ENCODE data around the gene MINDY4. TPM values are rescaled to one million over a fixed set of nuclear protein-coding genes. Genes with fewer than 3 reads are reported as not detected.
A peak's percentile ranks its signal among the peaks of the same experiment; 100 is the strongest.

Gene MINDY4
- total and polyA plus RNA-seq, 2 of the 8 experiments (the other 6 are each of a cell fraction or from before 2014, with no cell fraction given) = 1.3 to 3.6 TPM

- H2AFZ ChIP-seq (ENCODE audit: low read length) = no peak overlapping the region
- no peaks in the 10 kb centered on the region for H3K9me3 ChIP-seq (ENCODE audit: insufficient read depth in 2 of 2, low read depth in 1 of 2, low read length in 1 of 2)
- no peak overlapping the region for H3K4ac ChIP-seq (replicated peaks; ENCODE audit: insufficient read length, low read depth, low read length)
- H3K27me3 ChIP-seq (replicated peaks in 1 of 4; ENCODE audit: control insufficient read depth in 3 of 4, extremely low read depth in 1 of 4, insufficient read depth in 3 of 4, low read length in 3 of 4) = no peaks in the 10 kb centered on the region; a peak in 1 of 7 replicates
- 83% methylated on average over 9 of the region's 9 CpGs; no CpG with 5 or more reads in 1 of the 2 experiments for WGBS, 2 experiments (ENCODE audit: extremely low coverage in 1 of 2, insufficient coverage in 1 of 2, insufficient read length in 1 of 2, insufficient replicate concordance in 2 of 2, low coverage in 1 of 2, low lambda C conversion rate in 2 of 2, missing lambda C conversion rate in 1 of 2)
- H4K20me1 ChIP-seq (replicated peaks in 1 of 2; ENCODE audit: control insufficient read depth in 1 of 2, insufficient read depth in 2 of 2, low read length in 2 of 2) = no peaks in the 10 kb centered on the region
- H3K36me3 ChIP-seq (ENCODE audit: control insufficient read depth in 2 of 4, insufficient read depth in 4 of 4, low read length in 3 of 4) = no peaks in the 10 kb centered on the region
- no peak overlapping the region for H2BK5ac ChIP-seq (ENCODE audit: low read depth, low read length)
- H3K23ac ChIP-seq (ENCODE audit: insufficient read length) = no peak overlapping the region
- ChIA-PET CTCF (ENCODE audit: partially characterized antibody) (interaction anchor here (0.7 to 7.4 kb wide), 4 partner anchors 15 to 202 kb away, joined by 3 to 55 read pairs (median 8); no protein-coding TSS in a partner anchor), POLR2A (ENCODE audit: partially characterized antibody) (no interaction called here)
- H2BK15ac ChIP-seq (ENCODE audit: low read length) = no peak overlapping the region
- FAIRE-seq = no peak
- TF ChIP-seq ATF2 (IDR thresholded peaks at IDR 0.05; ENCODE audit: low read length) = no peak
- no peak overlapping the region for H2BK20ac ChIP-seq (ENCODE audit: low read length)
- no peaks in the 10 kb centered on the region for H3K79me2 ChIP-seq (ENCODE audit: control insufficient read depth in 1 of 2, insufficient read depth in 2 of 2, low read length in 2 of 2)
- H3K9ac ChIP-seq (replicated peaks in 1 of 4; ENCODE audit: extremely low read depth in 1 of 4, low read depth in 3 of 4, low read length in 3 of 4) = no peak overlapping the region
- no peak overlapping the region for H3K18ac ChIP-seq (ENCODE audit: extremely low read depth, low read length)
- H3K4me3 ChIP-seq (ENCODE audit: extremely low read depth in 1 of 4, insufficient read depth in 2 of 4, low read depth in 3 of 4, low read length in 4 of 4) = no peak overlapping the region
- no peaks in the 10 kb centered on the region for H3K79me1 ChIP-seq (ENCODE audit: low read depth, low read length)
- peak in 1 of 2 experiments; percentile 37 for DNase-seq (ENCODE audit: low read depth in 1 of 2, low spot score in 2 of 2)
- no peak overlapping the region for H3K56ac ChIP-seq (replicated peaks; ENCODE audit: insufficient read length, low read depth, low read length)
- H2AK5ac ChIP-seq (ENCODE audit: low read depth, low read length) = no peak overlapping the region
- H3K4me2 ChIP-seq (ENCODE audit: insufficient read depth in 1 of 2, low read depth in 2 of 2, low read length in 2 of 2) = no peak overlapping the region
- H4K8ac ChIP-seq (ENCODE audit: extremely low read depth, insufficient read depth, low read length) = no peak overlapping the region; the same call in 1 of the 2 replicates
- no peak overlapping the region for H2BK120ac ChIP-seq (replicated peaks; ENCODE audit: low read depth, low read length)
- no peak overlapping the region for H3K27ac ChIP-seq (ENCODE audit: low read depth, low read length)
- H4K5ac ChIP-seq (ENCODE audit: insufficient read length, low read depth, low read length) = no peak overlapping the region
- no peak overlapping the region for H4K91ac ChIP-seq (replicated peaks; ENCODE audit: insufficient read length, low read length)
- peaks cover 0 to 3% (median 0%) of the 10 kb centered on the region in 4 experiments; a peak in 1 of 7 replicates for H3K4me1 ChIP-seq (replicated peaks in 1 of 4; ENCODE audit: control insufficient read depth in 3 of 4, insufficient read depth in 4 of 4, low read length in 3 of 4)
- no peak overlapping the region for H3K14ac ChIP-seq (ENCODE audit: insufficient read length)
- no peak overlapping the region for H2BK12ac ChIP-seq (ENCODE audit: low read depth, low read length)
- H3K23me2 ChIP-seq (ENCODE audit: low read depth, low read length) = no peaks in the 10 kb centered on the region
Observed at GRCh38 chr7:30920584-30921539, 149.6 kb downstream of the MINDY4 start.

Measured in H1 (cell line).